ENCODE results near the gene CCDC183. TPM values are rescaled to one million over a fixed set of nuclear protein-coding genes. Genes with fewer than 3 reads are reported as not detected.
"Not testable (repeated sequence)": the region's sequence is repeated elsewhere in the genome, so short reads cannot be mapped to it uniquely, and the experiment has no call there.

Gene CCDC183
- total and polyA plus RNA-seq, 4 experiments from 2014 or later = 0.64 to 2.5 (median 1.6) TPM

DNA sequence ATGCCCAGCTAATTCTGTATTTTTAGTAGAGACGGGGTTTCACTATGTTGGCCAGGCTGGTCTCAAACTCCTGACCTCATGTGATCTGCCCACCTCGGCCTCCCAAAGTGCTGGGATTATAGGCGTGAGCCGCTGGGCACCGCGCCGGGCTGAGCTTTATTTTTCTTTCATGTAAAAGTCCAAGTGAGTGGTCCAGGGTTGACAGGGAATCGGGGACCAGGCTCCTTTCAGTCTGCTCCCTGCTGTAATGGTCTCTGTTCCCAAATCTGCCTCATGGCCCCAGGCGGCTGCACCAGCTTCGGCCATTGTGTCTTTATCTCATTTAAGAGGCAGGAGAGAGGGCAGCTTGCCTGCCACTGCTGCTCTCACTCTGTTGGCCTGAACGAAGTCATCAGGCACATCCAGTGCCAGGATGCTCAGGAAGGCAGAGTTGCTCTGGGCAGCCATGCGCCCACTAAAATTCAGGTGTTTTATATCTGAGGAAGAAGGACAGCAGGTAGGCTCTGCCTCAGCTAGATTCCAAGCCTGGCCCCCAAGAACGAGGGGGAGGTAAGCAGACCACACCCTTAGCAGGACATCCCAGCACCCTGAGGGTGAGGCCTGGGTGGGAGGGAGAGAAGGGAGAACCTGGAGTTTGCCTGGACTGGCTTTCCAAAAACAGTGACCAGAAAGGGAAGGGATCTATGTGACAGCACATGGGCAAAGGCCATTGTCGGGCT is 1.7 kb upstream of the CCDC183 start:
- Histone ChIP-seq H3K36me3 (ENCODE audit: insufficient read depth, low read length) (peaks cover 14% of the 10 kb centered on the region), H3K4me3 (ENCODE audit: low read length in 2 of 2) (no peak overlapping the region), H3K27ac (ENCODE audit: low read depth, low read length) (no peak overlapping the region), H3K4me1 (ENCODE audit: insufficient read depth, low read length) (peaks cover 33% of the 10 kb centered on the region), H3K27me3 (ENCODE audit: insufficient read depth, low read length) (no peaks in the 10 kb centered on the region), H3K9me3 (ENCODE audit: control insufficient read depth in 1 of 2, low read length in 2 of 2) (no peaks in the 10 kb centered on the region)
- Mint-ChIP-seq H3K4me1 (peaks cover 7 to 36% (median 21%) of the 10 kb centered on the region in 4 donors), H3K36me3 (peaks cover 0 to 4% of the 10 kb centered on the region in 2 donors), H3K9me3 (no peaks in the 10 kb centered on the region), H3K27ac (peak overlapping the region in 2 of 7 donors; percentile 18 to 25), H3K27me3 (peaks cover 0 to 1% of the 10 kb centered on the region in 2 donors), H3K4me3 (peak overlapping the region in 3 of 8 donors; percentile 6 to 23 (median 15))
- no peak for DNase-seq
- intact Hi-C loops (cut with micrococcal nuclease) = loop anchor here (5.0 kb wide), 1 partner anchor 93 kb away; the partner anchor contains the start of gene TRAF2
- ChIA-PET CTCF (ENCODE audit: partially characterized antibody) (interaction anchor here (1.3 to 3.1 kb wide), 7 partner anchors 8 to 292 kb away, joined by 4 to 23 read pairs (median 8); partner anchors contain the start of genes MAN1B1 and NPDC1), POLR2A (ENCODE audit: partially characterized antibody) (interaction anchor here (0.8 to 4.4 kb wide), 5 partner anchors 12 to 301 kb away, joined by 3 to 38 read pairs (median 3); partner anchors contain the start of genes AJM1 and RABL6)

DNA sequence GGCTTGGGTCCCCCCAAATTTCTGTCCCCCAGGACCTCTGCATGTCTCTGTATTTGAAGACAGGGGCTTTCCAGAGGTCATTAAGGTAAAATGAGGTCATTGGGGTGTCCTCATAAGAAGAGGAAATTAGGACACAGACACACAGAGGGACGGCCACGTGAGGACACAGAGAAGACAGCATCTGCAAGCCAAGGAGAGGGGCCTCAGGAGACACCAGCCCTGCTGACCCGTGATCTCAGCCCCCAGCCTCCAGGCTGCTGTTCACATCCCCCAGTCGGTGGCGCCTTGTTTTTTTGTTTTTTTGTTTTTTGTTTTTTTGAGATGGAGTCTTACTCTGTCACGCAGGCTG is 1.2 kb upstream of the CCDC183 start:
- no peak overlapping the region for H3K4me3 Mint-ChIP-seq
- DNase-seq = no peak
- Histone ChIP-seq H3K4me1 (ENCODE audit: insufficient read depth, low read length) (peaks cover 36% of the 10 kb centered on the region), H3K27me3 (ENCODE audit: insufficient read depth, low read length) (no peaks in the 10 kb centered on the region), H3K27ac (ENCODE audit: low read depth, low read length) (no peak overlapping the region), H3K4me3 (ENCODE audit: low read length in 2 of 2) (no peak overlapping the region), H3K36me3 (ENCODE audit: insufficient read depth, low read length) (peaks cover 14% of the 10 kb centered on the region), H3K9me3 (ENCODE audit: control insufficient read depth in 1 of 2, low read length in 2 of 2) (no peaks in the 10 kb centered on the region)
- POLR2A ChIA-PET (ENCODE audit: partially characterized antibody) = interaction anchor here (1.1 kb wide), 1 partner anchor 201 kb away, joined by 3 read pairs; no protein-coding TSS in a partner anchor
- H3K27ac Mint-ChIP-seq = peak overlapping the region in 1 of 7 donors; percentile 25
- H3K27me3 Mint-ChIP-seq = peaks cover 0 to 1% of the 10 kb centered on the region in 2 donors
- CTCF ChIA-PET (ENCODE audit: partially characterized antibody) = interaction anchor here (1.3 kb wide), 1 partner anchor 235 kb away, joined by 5 read pairs; no protein-coding TSS in a partner anchor
- intact Hi-C loops (cut with micrococcal nuclease) = loop anchor here (5.0 kb wide), 1 partner anchor 92 kb away; the partner anchor contains the start of gene TRAF2
- peaks cover 7 to 37% (median 22%) of the 10 kb centered on the region in 4 donors for H3K4me1 Mint-ChIP-seq
- peaks cover 0 to 4% of the 10 kb centered on the region in 2 donors for H3K36me3 Mint-ChIP-seq
- H3K9me3 Mint-ChIP-seq = no peaks in the 10 kb centered on the region

DNA sequence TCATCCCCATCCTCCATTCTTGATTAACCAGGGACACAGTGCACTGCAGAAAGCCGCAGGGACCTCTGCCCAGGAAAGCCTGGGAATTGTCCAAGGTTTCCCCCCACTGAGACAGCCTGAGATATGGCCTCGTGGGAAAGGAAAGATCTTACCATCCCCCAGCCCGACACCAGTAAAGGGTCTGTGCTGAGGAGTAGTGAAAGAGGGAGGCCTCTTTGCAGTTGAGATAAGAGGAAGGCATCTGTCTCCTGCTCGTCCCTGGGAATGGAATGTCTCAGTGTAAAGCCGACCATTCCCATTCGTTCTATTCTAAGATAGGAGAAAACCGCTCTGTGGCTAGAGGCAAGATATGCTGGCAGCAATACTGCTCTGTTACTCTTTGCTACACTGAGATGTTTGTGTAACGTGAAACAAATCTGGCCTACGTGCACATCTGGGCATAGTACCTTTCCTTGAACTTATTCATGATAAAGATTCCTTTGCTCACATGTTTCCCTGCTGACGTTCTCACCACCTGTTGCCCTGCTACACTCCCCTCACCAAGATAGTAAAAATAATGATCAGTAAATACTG is 723 bp downstream of the CCDC183 start:
- Histone ChIP-seq H3K4me1 (ENCODE audit: insufficient read depth, low read length) (peaks cover 40% of the 10 kb centered on the region), H3K36me3 (ENCODE audit: insufficient read depth, low read length) (peaks cover 14% of the 10 kb centered on the region)
- peaks cover 15 to 43% (median 27%) of the 10 kb centered on the region in 4 donors for H3K4me1 Mint-ChIP-seq
- DNase-seq; CTCF ChIA-PET (ENCODE audit: partially characterized antibody); H3K9me3 Mint-ChIP-seq; H3K4me3 Mint-ChIP-seq; H3K36me3 Mint-ChIP-seq; intact Hi-C loops (cut with micrococcal nuclease); H3K4me3 ChIP-seq (ENCODE audit: low read length in 2 of 2); H3K9me3 ChIP-seq (ENCODE audit: control insufficient read depth in 1 of 2, low read length in 2 of 2); H3K27me3 ChIP-seq (ENCODE audit: insufficient read depth, low read length); H3K27ac ChIP-seq (ENCODE audit: low read depth, low read length); H3K27me3 Mint-ChIP-seq: not testable (repeated sequence)
- POLR2A ChIA-PET (ENCODE audit: partially characterized antibody) = interaction anchor here (0.7 to 1.1 kb wide), 2 partner anchors 11 to 20 kb away, joined by 3 read pairs; partner anchors contain the start of gene RABL6
- peak overlapping the region in 1 of 7 donors; percentile 2 for H3K27ac Mint-ChIP-seq

DNA sequence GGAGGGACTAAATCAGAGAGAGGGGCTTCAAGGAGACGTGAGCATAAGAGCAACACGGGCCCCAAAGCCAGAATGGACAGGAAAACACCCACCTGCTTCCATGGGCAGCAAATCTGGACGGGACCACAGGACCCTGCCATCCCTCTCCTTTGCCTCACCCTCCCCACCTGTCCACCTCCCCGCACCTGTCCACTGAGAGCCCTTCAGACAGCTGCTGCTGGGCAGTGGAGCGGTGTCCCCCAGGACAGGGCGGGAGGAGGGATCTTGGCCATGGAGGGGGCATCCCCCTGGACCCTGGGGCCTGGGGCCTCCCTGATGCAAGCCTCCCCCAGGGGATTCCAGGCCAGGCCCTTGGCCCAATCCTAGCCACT is 2.6 kb downstream of the CCDC183 start:
- Histone ChIP-seq H3K9me3 (ENCODE audit: control insufficient read depth in 1 of 2, low read length in 2 of 2) (no peaks in the 10 kb centered on the region), H3K27me3 (ENCODE audit: insufficient read depth, low read length) (no peaks in the 10 kb centered on the region), H3K36me3 (ENCODE audit: insufficient read depth, low read length) (no peaks in the 10 kb centered on the region), H3K27ac (ENCODE audit: low read depth, low read length) (no peak overlapping the region), H3K4me3 (ENCODE audit: low read length in 2 of 2) (no peak overlapping the region), H3K4me1 (ENCODE audit: insufficient read depth, low read length) (peaks cover 31% of the 10 kb centered on the region)
- intact Hi-C loops (cut with micrococcal nuclease) = no loop called here
- peak overlapping the region in 2 of 8 donors; percentile 39 to 41 for H3K4me3 Mint-ChIP-seq
- no peak for DNase-seq
- H3K9me3 Mint-ChIP-seq = no peaks in the 10 kb centered on the region
- no peak overlapping the region for H3K27ac Mint-ChIP-seq
- ChIA-PET CTCF (ENCODE audit: partially characterized antibody) (interaction anchor here (1.3 kb wide), 2 partner anchors 231 to 236 kb away, joined by 5 read pairs; no protein-coding TSS in a partner anchor), POLR2A (ENCODE audit: partially characterized antibody) (interaction anchor here (1.0 to 3.9 kb wide), 2 partner anchors 10 to 443 kb away, joined by 3 to 28 read pairs; partner anchors contain the start of genes RABL6 and TUBB4B)
- H3K4me1 Mint-ChIP-seq = peaks cover 11 to 32% (median 20%) of the 10 kb centered on the region in 4 donors
- no peaks in the 10 kb centered on the region for H3K36me3 Mint-ChIP-seq
- peaks cover 1% of the 10 kb centered on the region in 2 donors for H3K27me3 Mint-ChIP-seq

DNA sequence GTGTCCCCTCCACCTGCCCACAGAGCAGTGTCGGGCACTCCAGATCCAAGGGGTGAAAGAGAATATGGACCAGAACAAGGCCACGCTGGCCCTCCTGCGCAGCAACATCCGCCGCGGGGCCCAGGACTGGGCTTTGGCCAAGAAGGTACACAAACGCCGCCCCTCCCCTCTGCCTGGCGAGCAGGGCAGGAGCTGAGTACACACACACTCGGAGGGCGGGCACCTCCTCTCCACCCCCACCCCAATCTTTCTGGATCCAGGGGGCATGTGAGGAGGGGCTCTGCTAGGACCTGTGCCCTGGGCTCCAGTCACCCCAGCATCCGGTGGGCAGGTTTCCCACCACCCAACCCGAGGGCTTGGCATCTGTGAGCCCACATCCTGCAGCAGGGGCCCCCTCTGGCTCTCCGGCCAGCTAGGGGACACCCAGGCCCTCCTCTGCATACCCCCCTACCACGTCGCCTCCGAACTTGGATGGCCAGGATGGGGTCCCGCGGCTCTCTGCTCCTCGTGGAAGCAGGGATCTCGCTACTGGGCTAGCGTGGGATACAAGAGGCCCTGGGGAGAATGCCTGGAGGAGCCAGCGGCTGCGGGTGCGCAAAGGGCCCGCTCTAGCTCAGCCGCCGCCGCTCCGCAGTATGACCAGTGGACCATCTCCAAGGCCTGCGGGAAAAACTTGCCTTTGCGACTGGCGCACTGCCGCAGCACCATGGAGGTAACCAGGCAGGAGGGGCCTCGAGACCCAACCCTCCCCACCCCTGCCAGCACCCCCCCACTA is 3.1 kb downstream of the CCDC183 start:
- no peaks in the 10 kb centered on the region for H3K36me3 ChIP-seq (ENCODE audit: insufficient read depth, low read length)
- POLR2A ChIA-PET (ENCODE audit: partially characterized antibody) = interaction anchor here (1.0 to 3.9 kb wide), 4 partner anchors 10 to 442 kb away, joined by 3 to 28 read pairs (median 3); partner anchors contain the start of genes RABL6, SAPCD2 and TUBB4B

DNA sequence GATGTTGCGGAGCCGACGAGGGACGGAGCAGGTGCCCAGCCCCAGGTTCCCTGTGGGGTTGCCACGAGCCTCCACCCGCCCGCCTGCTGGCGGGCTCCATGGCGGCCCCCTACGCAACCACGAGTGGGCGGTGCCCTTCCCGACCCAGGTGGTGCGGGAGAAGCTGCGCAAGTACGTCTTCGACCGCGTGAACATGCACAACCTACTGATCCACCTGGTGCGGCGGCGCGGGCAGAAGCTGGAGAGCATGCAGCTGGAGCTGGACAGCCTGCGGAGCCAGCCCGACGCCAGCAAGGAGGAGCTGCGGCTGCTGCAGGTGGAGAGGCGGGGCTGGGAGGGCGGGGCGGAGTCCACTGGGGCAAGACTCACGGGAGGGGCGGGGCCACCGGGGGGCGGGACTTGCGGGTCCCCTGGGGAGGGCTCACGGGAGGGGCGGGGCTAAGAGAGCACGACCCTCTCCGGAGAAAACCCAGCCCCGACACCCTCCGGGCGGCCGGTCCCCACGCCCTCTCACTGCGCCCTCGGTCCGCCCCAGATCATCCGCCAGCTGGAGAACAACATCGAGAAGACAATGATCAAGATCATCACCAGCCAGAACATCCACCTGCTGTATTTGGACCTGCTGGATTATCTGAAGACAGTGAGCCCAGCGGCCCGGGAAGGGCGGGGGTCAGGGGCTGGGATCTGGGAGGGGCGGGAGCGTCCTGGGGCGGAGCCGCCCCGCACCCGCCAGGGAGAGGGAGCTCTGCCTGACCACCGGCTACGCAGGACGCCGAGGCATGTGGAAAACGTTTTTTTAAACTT is 3.9 kb downstream of the CCDC183 start:
- POLR2A ChIA-PET (ENCODE audit: partially characterized antibody) = interaction anchor here (0.9 to 3.9 kb wide), 9 partner anchors 9 to 441 kb away, joined by 3 to 28 read pairs (median 5); partner anchors contain the start of genes MAN1B1, PAXX, RABL6 and SAPCD2
- intact Hi-C loops (cut with micrococcal nuclease) = loop anchor here (1.0 kb wide), 1 partner anchor 9 kb away; the partner anchor contains the start of gene TMEM141
- no peaks in the 10 kb centered on the region for H3K9me3 Mint-ChIP-seq
- CTCF ChIA-PET (ENCODE audit: partially characterized antibody) = interaction anchor here (1.2 to 1.4 kb wide), 2 partner anchors 8 to 42 kb away, joined by 3 to 5 read pairs; partner anchors contain the start of gene AJM1
- H3K36me3 ChIP-seq (ENCODE audit: insufficient read depth, low read length) = no peaks in the 10 kb centered on the region
- peak overlapping the region; percentile 73 to 88 (median 82) for H3K4me3 Mint-ChIP-seq
- peaks cover 31% of the 10 kb centered on the region for H3K4me1 ChIP-seq (ENCODE audit: insufficient read depth, low read length)
- DNase-seq = peak; percentile 75 to 88 (median 76)
- H3K4me1 Mint-ChIP-seq = peaks cover 11 to 32% (median 22%) of the 10 kb centered on the region in 4 donors
- no peak overlapping the region for H3K27ac ChIP-seq (ENCODE audit: low read depth, low read length)
- H3K36me3 Mint-ChIP-seq = no peaks in the 10 kb centered on the region
- H3K9me3 ChIP-seq (ENCODE audit: control insufficient read depth in 1 of 2, low read length in 2 of 2) = no peaks in the 10 kb centered on the region
- peak overlapping the region in 1 of 2 donors; percentile 49 for H3K4me3 ChIP-seq (ENCODE audit: low read length in 2 of 2)
- peaks cover 1% of the 10 kb centered on the region in 2 donors for H3K27me3 Mint-ChIP-seq
- H3K27me3 ChIP-seq (ENCODE audit: insufficient read depth, low read length) = no peaks in the 10 kb centered on the region
- peak overlapping the region in 5 of 7 donors; percentile 32 to 87 (median 79) for H3K27ac Mint-ChIP-seq

More for the DNA sequence above, 3.1 kb downstream of the CCDC183 start:
- Histone ChIP-seq H3K4me1 (ENCODE audit: insufficient read depth, low read length) (peaks cover 31% of the 10 kb centered on the region), H3K27ac (ENCODE audit: low read depth, low read length) (no peak overlapping the region), H3K27me3 (ENCODE audit: insufficient read depth, low read length) (no peaks in the 10 kb centered on the region), H3K9me3 (ENCODE audit: control insufficient read depth in 1 of 2, low read length in 2 of 2) (no peaks in the 10 kb centered on the region), H3K4me3 (ENCODE audit: low read length in 2 of 2) (peak overlapping the region in 1 of 2 donors; percentile 49)
- intact Hi-C loops (cut with micrococcal nuclease) = no loop called here
- Mint-ChIP-seq H3K9me3 (no peaks in the 10 kb centered on the region), H3K27ac (no peak overlapping the region), H3K4me1 (peaks cover 11 to 32% (median 22%) of the 10 kb centered on the region in 4 donors), H3K27me3 (peaks cover 1% of the 10 kb centered on the region in 2 donors), H3K4me3 (peak overlapping the region in 4 of 8 donors; percentile 24 to 86 (median 70)), H3K36me3 (no peaks in the 10 kb centered on the region)
- CTCF ChIA-PET (ENCODE audit: partially characterized antibody) = no interaction called here
- no peak for DNase-seq
